RPMI7951 (cell line): ENCODE results near the gene ROBO1. TPM values are rescaled to one million over a fixed set of nuclear protein-coding genes. Genes with fewer than 3 reads are reported as not detected.
"Not testable (repeated sequence)": the region's sequence is repeated elsewhere in the genome, so short reads cannot be mapped to it uniquely, and the experiment has no call there.

ENCODE experiments used
- DNase-seq: peaks from one replicate; pipeline ENCODE4 v3.0.0-alpha.2; 2012; ENCODE audit warnings: low read depth
- total RNA-seq: library from RNA; depleted of rRNA; stranded (reverse); fragments of >200 nt; shearing (Covaris generic); gene quantifications from 2 replicates; pipeline ENCODE4 v1.2.3, GENCODE V29; 2014

The ROBO1 gene
- total RNA-seq, 1 experiment from 2014 or later, result 40.0 TPM

DNA sequence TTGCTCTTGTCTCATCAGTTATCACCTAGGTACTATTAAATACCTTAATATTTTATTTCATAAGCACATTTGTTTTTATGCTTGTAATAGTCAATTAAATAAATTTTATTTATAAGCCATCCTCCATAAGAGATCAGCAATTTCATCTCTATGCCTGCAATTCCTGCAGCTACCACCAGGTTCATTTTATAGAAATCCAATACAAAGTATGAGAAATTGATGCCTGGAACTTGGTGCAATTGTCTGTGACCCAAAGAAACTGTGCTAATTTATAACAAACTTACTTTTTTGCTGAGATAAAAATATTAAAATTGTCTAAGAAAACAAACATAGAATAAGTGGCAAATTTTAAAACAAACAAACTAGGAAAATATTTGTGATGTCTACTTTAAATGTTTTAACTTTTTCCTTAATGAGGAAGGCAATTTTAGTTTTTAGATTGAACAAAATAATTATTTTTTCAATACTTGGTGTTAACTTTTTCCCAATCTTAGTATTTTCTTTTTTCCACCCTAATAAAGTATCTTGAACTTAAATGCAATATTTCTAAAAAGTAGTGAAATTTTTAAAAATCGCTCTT, 1026.6 kb downstream of the ROBO1 start:
- peak; percentile 26 for DNase-seq

DNA sequence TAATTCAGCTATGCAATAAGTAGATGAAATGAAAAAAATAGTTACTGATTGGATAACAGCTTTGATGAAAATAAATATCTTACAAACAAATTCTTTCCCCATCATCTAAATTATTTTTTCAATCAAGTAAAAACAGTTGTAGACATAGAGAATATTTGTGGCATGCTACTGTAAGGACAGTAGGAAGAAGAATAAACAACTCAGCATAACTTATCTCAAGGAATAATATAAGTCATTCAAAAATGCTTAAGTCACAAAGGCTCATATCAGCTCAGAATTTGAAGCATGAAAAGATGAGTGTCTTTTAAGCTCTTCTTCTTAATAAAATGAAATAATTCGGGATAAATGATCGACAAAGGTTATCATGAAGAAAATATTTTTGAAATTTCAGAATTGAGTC, 1029.0 kb downstream of the ROBO1 start:
- no peak for DNase-seq

DNA sequence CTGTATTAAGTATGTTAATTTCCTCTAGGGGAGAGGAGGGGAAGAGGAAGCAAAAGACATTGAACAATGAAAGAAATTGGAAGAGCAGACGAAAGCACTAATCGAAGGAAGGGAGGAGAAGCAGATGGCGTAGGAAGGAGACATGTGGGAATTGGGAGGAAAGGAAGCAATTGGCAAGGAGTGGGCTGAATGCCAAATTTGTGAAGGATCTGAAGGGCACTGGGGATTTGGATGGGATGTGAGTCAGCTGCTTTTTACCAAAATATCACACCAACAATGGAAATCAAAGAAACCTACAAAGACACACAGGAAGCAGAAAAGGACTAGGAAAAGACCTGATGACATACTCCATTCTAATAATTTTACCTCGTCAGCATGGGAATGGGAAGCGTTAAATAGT, 1029.8 kb downstream of the ROBO1 start:
- DNase-seq, result peak; percentile 91

DNA sequence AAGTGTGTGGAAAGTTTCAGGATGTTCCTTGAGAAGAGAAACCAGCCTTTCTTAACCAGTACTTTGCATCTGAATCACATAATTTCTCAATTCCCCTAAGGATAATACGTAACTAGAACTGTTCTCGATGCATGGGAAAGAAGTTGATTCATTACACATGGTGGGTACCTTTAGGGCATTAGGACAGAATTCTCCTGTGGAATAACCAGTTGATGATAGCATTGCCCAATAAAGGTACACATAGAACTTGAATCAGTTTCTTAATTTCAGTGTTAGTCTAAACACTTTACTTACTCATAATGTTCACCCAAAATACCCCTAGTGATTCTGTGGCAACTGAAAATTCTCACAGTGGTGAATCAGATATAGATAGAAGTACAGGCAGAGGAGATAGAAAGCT, 1030.9 kb downstream of the ROBO1 start:
- peak; percentile 84 for DNase-seq

DNA sequence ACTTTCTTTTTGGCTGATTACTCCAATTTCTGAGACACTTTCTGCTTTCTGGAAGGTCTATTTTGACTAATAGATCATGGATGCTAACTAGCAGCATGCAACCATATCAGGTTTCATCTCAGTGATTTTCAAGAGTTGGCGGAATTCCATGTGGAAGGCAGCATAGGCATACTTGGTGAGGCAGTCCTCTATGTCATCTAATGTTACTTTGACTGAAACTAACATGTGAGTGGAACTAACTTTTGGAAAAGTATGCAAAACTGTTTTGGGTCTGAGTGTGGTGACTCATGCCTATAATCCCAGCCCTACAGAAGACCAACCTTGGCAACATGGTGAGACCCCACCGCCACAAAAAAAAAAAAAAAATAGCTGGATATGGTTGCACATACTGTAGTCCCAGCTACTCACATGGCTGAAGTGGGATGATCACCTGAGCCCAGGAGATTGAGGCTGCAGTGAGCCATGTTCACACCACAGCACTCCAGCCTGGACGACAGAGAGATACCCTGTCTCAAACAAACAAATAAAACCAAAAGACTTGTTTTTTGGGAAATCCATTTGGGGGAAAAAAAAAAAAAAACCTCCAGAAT, 1033.7 kb downstream of the ROBO1 start:
- peak; percentile 88 for DNase-seq

DNA sequence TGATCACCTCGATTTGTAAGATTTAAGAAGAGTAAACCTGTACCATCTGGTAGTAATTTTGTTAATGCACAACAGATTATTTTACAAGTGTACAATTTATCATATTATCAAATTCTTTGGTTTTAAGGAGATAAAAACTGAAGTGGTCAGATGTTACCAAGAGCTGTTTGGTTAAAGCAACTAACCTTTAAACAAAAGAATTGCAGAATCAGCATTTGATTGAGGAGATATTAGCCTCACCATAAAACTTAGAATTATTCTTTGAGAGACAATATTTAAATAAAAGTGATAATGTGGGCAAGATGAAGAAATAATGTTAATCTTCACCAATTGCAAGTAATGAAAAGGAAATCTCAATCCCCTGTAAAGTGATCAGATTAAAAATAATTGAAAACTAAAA, 1034.9 kb downstream of the ROBO1 start:
- DNase-seq, result no peak

DNA sequence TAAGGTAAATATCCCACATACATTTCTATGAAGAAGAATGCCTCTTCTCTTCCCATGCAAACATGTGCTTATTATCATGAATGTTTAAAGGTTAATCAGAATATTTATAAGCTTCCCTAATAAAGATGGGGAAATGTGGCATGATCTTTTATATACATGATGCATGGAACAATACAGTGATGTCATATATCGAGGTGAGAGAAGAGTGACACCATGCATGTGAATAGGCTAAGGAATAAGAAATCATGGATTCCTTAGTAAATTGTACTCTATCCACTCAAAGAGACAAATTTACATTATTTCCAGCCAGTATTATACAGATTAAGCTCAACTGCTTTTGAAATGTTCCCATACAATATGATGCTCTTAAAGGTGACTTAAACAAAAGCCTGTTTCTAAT, 1035.3 kb downstream of the ROBO1 start:
- DNase-seq, result no peak

DNA sequence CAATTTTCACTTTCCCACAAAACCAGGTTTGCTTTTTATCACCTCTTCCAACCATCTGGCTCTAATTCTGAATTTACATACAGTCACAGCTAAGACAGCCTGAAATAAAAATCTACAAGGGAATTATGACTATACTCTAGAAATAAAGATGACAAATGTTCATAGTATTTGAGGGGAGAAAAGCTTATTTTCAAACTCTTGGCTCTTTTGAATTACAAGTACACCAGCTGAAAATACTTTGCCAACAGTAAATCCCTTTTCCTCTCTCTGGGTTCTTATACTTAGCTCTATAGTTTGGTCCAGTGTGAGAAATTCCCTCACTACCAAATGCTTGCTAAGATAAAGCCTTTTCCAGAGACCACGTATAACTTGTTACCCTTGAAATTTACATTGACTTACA, 1037.9 kb downstream of the ROBO1 start:
- DNase-seq, result no peak

DNA sequence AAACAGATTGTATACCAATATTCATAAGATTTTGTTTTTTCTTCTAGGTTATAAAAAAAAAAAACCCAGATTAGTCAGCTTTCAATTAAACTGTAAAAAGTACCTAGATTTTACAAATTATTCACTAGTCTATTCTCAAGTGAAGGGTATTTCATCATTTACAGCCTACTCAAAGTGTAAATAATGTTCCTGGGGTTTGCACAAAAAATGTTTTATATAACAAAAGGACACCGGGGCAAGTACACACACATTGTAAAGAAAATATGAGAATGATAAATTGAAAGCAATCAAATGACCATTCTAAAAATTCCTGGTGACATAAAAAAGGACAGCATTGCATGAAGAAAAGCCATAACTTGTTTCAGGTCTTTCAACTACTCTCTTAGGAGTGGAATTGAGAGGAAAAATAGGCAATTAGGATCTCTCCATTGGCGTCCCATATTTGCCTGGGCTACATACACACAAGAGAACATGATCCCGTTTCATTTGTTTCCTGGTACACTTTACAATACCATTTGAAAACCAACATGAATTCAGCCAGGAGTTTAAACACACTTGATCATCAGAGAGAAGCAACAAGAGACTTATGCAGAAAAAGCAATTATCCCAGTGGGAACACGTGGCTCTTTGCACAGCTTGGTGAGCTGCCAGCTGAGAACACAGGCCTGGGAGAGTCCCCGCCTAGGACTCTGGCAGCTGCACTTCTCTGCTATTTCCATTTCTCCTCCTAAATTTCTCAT, 1039.2 kb downstream of the ROBO1 start:
- DNase-seq, result peak; percentile 80

DNA sequence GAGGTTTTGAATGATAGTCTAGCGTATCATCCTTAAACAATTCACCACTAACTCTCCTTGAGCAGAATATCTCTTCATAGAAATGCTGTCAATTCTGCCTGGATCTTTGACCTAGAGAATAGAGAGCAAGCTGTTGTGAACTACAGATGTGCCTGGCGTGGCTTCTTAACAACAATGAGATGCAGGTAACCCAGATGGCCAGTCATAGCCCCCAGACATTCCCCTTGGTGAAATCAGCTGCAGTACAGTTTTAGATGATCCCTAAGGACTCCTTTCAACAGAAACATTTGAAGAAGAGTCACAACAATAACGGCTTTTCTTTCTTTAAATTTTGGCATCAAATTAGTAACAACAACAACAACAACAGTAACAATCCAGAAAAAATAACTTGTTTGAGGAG, 1041.3 kb downstream of the ROBO1 start:
- DNase-seq, result no peak

DNA sequence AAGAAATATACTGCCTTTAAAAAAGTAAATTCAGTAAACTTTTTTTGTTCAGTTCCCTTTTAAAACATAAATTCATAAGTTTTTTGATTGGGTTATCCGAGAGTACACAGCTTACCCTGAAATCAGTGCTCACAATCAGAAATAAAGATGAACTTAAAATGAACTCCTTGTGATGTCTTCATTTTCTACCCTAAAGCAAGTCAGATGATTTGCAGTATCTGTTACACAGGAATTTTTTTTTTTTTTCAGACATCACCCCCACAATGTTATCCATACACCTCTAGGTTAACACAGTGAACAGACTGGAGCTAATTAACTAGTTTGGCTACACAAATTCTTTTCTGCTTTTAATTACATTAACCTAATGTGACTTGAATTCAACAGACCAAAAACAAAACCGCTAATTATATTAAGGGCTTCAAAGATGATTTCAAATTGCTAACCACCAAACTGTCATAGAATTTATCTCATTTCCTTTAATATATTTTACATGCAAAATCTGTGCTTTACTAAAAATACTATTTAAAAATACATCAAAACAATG, 1042.0 kb downstream of the ROBO1 start:
- peak; percentile 40 for DNase-seq

DNA sequence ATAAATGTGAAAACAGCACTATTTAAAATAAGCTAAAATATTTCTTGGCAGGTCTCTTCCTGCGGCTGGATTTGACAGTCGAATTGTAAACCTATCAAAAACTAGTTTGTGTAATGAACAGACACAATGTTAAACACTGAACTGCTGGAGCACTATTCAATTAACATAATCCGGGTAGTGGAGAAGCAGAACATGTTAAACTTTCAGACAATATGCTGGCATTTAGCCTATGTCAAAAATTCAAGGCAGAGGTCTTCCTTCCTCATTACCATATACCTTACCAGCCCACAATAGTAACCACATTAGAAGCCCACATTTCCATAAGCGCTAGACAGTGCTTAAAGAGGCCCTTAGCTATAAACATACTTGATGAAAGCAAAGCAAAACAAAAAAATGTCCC, 1042.9 kb downstream of the ROBO1 start:
- peak; percentile 7 for DNase-seq

DNA sequence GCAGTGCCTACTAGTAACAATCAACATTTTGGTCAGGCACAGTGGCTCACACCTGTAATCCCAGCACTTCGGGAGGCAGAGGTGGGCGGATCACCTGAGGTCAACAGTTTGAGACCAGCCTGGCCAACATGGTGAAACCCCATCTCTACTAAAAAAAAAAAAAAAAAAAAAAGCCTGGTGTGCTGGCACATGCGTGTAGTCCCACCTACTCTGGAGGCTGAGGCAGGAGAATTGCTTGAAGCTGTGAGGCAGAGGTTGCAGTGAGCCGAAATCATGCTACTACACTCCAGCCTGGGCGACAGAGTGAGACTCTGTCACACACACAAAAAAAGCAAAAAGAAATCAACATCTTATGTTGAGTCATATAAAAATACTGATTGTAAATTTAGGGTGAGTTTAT, 1043.4 kb downstream of the ROBO1 start:
- not testable (repeated sequence) for DNase-seq

DNA sequence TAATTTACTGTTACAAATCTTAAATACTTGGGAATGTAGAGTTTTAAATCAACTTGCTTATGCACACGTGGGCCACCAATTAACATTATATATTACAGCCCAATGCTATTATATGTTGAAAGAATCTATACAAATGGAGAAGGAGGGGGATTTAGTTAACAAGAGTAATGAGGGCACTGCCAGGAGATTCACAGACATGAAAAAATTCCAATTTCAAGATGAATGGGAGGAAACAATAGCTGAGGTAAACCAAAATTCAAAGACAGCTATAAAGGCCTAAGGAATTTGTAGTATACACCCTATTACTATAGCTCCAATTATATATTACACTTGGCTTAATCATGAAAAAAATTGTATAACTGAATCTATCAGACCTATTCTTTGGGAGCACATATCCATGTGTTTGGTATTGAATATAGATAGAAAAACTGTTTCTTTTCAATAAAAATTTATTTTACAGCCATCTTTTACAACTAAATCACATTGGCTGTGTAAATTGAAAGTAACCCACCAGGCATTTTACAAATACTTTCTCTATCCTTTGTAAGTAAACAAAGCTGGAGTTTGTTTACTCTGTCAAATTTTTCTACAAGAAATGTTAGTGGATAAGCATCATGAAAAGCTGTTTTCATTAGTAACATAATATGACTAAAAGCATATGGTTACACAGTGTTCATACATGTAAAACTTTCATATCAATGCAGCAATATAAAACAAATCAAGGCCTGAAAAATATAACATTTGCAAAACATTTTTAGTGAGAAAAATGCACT, 1045.8 kb downstream of the ROBO1 start:
- no peak for DNase-seq

DNA sequence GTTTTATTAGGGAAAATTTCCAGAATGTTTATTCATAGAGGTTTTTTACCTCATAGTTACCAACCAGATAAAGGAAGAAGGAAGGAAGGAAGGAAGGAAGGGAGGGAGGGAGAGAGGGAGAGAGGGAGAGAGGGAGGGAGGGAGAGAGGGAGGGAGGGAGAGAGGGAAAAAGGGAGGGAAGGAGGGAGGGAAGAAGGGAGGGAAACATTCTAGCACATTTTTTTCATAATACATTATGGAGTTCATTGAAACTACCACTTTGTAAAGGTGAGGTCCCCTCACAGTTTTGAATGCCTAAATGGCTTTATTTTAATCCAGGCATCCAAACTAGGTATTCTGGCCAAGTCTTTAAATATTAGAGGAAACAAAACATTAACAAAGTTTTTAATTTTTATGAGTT, 1049.1 kb downstream of the ROBO1 start:
- DNase-seq, result no peak

DNA sequence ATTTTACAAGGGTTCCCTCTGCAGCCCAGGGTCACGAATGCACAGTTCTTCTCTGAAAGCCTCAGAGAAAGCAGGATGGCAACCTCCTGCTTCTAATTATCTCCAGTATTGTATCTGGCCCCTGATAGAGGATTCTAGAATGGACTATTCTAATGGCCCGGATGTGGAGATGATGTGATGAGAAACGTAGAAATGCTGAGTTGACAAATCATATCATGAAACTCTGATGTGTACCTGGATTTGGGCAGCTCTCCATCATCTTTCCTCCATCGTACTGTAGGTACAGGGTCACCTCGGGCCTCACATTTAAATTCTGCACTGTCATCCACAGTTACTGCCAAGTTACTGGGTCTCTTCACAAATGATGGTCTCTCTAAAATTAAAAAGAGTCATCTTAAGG, 1050.8 kb downstream of the ROBO1 start:
- no peak for DNase-seq

DNA sequence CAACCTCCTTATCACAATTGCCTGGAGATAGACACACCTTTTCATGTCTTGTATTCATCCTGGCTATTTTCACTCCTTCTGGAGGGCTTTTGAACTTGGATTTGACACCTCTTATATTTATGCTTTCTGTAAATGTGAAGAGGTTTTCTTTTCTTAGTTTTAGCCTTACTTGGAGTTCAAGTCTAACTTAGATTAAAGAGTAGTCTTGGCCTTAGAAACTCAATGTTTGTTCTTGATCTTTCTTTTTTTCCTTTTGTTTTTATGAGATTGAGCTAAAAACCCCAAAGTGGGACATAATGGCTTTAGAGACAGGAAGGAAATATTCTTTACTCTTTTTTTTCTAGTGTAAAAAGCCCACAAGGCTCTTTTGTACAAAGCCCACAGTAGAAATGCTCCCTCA, 1054.9 kb downstream of the ROBO1 start:
- DNase-seq, result no peak

DNA sequence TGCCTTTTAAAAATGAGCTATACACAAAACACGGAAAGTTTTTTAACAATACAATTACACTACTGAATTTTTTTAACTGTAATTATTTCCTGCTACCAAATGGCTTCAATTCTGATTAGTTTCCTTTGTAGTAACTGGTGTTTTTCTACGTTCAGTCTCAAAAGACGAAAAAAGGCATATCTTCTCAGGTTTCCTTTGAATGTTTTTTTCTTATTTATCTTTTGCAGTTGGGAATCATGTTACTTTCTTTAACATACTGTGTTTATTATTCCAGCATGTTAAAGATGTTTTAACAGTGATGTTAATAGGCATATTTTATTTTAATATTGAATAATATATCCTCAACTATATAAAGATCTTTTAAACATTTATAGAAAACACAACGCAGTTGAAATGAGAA, 1055.5 kb downstream of the ROBO1 start:
- DNase-seq, result no peak

DNA sequence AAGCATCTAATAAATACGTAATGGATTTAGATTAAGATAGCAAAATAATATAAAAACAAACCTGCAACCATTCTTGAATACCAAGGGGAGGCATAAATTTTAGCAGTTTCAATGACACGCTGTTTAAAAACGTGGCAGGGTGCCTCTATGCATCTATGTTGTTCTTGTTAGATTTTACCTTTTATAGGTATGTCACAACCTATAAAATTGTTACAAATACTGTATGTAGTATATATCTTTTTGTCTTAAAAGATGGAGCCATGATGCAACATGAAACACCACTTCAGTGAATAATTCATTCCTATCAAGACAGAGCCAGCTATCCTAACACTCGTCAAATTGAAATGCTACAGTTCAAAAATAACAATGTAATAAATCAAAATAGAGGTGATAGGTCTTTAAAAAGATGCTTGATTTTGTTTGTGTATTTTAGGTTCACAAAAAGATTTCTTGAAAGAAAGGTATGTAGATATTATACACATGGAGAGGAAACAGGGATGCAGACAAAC, 1059.2 kb downstream of the ROBO1 start:
- DNase-seq, result no peak

DNA sequence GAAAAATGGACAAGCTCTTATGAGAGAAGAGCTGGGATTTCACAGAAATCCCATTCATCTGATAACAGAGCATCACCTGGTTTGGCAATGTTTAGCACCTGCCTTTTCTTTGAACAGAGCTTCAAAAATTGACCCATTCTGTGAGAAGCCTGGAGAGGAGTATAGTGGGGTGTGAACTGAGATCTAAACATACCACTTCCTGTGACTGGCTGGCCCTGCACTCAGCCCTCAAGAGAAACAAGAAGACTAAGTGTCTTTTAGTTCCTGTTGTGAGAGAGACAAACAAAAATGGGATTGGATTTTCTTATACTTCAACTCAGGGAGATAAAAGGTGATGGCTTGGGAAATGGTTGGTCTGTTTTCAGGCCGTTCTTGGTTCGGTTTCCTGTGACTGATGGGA, 1060.2 kb downstream of the ROBO1 start:
- no peak for DNase-seq

DNA sequence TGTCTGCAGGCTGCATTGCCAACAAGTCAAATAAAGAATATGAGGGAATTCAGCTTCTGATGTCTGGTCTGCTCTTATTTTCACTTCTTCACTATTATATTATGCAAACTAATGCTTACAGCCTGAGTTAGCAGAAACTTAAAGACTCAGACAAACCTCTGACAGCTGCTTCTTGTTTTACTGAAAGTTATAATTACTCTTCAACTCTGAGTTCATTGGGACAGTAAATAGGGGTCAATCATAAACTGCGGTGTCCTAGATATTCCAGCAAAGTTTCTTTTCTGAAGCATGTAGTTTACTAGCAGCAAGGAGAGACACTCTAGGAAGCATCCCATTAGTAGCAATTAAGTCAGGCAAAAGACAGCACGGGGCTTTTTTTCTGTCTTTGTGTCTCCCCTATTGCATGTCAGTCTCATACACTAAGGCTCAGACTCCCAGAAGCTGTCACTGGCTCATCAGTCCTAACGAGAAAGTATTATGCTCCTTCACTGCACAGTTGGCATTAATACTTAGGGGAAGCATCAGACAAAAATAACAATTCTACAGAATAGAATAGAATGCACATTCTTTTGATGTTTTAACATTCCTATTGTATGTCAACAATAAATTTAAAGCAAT, 1060.8 kb downstream of the ROBO1 start:
- no peak for DNase-seq

DNA sequence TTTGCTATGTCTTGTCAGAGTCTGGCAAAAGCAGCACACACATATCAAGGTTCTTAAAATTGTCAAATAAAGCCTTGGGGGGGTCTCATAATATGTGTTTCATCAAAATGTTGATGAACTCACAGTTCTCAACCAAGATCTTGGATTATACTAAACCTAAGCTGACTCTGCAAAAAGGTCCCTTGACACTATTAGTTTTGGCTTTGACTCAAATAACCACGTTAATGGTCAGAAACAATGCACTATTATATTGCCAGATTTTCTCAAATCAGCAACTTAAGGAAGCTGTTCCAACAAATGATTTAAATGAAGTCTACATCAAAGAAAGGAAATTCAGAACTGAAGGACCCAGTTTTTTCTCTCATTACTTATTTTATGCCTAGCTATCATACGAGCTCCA, 1063.9 kb downstream of the ROBO1 start:
- DNase-seq, result no peak
